Eye (tissue), 1 donor: ENCODE results near the gene RAPSN.
A peak's percentile ranks its signal among the peaks of the same experiment; 100 is the strongest.

Source experiments
- DNase-seq: peaks from one replicate; pipeline ENCODE4 v3.0.0-alpha.2; 2015

Gene RAPSN

DNA sequence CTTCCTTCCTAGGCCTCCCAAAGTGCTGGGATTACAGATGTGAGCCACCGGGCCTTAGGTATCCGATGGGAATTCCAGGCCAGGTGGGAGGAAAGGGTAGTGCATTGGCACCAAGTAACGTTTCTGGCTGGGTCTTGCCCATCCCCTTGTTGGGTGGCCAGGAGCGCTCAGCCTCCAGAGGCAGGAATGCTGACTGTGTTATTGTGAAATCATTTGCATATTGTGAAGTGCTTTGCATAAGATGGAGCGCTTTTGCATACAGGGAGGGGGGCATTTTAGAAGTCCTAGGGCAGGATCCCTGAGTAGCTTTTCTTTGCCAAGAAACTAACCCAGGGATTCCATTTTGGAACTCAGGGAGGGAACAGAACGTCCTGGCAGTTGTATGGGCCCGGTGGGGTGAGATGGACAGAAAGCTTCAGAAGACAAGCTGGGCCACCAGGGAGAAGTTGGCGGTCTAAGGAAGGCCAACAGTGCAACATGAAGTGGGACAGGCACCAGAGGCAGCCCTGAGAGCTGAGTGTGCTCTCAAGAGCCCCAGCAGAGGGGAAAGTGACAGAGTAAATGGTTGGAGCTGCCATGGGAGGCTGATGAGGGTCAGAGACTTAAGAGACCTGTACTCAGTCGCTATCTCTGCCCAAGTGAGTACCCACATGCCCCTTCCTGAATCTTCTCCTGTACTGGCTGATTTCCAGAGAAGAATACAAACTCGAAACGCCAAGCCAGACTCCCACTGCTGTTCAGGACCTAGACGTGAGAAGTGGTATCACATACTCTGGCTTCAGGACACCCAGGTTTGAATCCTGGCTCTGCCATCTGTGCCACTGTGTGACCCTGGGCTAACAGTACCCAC is 41.8 kb downstream of the RAPSN start:
- no peak for DNase-seq

DNA sequence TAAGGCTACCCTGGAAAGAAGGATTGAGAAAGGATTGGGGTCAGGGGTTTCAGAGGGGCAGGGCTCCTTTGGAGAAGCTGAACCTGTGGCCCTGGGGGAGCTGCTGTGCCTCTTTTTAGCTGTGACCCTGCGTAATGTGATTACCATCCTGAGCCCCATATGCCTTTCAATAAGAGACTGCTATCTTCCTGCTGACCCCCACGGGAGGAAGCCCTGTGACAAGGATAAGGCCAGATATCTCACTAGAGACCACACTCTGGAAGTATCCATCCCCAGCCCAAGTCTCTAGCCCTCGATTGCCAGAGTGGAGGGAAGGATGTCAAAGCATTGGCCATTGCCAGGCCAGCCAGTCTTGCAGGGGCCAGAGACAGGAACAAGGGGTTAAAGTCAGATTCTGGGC is 45.4 kb downstream of the RAPSN start:
- no peak for DNase-seq

DNA sequence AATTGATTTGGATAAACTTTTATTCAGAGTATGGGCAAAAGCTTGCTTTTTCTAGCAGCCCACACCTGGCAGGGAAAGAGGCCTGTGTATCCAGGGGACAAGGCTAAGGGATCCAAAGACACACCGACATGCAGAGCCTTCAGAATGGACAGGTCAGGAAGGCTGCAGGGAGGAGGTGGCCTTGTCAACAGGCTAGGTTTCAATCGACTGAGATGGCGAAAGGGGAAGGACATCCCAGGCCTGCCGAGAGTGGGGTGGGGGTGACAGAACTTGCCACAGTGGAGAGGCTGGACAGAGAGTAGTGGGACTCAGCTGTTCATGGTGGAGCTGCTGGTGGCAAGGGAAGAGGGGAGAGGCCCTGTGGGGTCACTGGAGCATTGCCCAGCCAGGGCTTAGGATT is 45.8 kb downstream of the RAPSN start:
- no peak for DNase-seq

DNA sequence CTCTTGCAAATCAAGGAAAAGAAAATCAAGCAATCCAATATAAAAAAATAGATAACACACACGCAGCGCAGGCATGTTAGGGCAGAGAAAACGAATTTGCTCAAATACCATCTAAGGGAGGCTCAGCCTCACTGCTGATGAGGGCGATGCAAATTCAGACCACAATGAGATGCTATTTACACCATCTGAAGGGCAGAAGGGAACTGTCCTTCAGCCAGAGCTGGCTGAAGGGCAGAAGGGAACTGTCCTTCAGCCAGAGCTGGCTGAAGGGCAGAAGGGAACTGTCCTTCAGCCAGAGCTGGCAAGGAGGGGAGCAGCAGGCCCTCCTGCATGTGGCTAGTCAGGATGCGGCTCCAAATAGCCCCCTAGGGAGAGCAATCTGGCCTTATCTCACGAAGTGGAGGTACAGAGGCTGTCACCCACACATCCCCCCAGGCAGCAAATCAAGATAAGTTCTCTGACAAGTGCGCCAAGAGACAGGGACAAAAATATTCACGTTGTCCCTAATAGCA is 48.1 kb downstream of the RAPSN start:
- DNase-seq: no peak

DNA sequence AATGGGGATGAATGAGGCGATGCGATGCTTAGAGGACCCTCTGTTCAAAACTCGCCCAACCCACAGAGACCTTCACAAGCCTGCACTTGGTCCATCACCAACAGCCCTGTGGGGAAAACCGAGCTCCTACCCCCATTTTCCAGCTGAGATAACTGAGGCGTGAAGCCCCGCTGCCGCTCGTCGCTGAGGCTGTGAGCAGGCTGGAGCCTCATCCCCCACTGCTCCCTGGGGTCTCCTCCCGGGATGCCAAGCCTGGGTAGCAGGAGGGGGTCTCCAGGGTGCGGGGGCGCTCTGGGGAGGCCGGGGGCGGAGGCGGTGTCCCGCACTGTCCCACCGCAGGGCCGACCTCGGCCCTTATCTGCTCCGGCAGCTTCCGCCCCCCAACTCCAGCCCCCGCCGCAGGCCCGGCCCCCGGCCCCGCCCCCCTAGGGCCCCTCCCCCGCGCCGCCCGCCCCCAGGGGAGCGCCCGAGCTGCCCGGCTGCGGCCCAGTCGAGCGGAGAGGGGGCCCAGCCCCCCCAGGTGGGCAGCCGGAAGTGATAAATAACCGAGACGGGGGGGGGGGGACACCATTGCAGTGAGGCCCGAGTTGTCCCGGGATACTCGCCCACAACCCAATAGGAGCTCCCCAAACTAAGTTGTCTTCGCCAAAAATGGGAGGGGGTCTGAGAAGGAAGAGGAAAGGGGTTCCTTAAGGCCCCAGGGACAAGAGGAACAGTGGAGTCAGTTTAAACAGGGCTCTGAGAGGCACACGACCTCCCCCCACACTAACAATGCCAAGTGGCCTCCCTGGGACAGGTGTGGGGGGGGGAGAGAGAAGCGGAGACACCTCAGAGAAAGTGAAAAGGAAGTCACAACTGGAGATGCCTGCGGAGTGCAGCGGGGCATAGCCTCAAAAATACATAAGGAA is 48.8 kb downstream of the RAPSN start:
- DNase-seq: peak; percentile 66

DNA sequence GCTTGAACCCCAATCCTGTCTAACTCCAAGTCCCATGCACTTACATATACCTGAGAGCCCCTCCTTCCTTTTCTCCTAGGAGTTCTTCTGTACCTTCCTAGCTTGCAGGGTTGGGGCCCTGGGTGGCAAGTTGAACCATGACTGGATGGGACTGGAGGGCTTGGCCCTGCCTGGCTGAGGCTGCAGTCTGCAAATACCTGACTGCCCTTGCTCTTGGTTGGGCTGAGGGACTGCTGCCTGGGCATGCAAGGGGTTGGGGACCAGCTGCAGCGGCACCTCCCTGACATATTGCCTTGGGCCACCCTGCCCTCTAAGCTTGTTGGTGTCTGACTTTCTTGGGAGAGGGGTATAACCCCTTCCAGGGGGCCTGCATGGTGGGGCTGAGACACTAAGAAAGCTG is 50.4 kb downstream of the RAPSN start:
- no peak for DNase-seq

DNA sequence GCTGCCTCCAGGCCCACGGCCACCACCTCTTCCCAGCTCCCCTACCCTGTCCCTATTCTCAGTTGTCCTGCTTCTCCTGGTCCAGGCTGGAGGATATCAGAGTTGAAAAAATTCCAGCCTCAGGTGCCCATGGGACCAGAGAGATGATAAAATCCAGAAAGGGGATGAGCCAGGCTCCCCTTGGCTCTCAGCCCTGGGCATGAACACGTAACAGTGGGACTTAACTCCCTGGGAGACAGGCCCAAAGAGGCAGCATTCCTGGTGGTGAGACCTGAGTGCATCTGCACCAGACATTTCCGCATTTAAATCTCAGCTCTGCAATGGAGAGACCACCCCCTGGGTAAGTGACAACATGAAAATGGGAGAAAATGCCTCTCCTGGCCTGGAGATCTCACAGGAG is 50.9 kb downstream of the RAPSN start:
- no peak for DNase-seq

DNA sequence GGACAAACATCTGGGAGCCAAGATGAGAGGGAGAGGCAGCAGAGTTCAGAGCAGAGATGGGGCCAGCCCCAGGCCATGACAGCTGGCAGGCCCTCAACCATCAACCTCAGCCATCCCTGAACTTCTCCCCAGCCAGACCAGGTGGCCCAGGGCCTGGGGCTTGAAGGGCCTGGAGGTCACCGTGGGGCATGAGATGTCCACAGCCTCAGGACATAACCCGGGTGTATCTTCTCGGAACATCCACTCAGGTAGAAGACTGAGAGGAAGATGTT is 53.0 kb downstream of the RAPSN start:
- no peak for DNase-seq

DNA sequence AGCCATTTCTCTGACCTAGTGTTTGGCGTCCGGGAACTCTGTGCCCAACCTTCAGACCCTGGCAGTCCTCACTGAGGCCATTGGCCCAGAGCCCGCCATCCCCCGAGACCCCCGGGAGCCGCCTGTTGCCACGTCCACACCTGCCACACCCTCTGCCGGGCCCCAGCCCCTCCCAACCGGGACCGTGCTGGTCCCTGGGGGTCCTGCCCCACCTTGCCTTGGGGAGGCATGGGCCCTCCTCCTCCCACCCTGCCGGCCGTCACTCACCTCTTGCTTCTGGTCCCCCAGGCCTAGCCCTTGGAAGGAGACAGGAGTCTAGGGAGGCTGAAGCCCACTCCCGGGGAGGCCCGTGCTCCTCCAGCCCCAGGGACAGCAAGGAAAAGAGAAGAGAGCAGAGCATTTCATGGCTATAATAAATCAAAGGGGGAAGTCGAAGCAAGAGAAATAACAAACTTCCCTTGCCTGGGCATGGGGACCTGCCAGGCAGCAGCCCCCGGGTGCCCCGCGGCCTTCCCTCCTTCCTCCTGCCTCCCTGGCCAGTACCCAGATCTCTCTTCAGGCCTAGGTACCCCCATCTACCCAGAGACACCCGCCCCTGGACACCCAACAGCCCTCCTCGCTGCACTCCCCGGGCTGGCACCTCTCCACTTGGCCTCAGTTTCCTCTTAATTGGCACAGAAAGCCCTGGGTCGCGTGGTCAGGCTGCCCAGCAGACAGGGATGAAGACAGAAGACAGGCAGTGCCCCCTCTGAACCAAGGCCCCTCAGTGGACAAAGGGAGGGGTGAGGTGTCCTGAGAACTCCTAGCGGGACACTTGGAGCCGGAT is 53.5 kb downstream of the RAPSN start:
- no peak for DNase-seq

DNA sequence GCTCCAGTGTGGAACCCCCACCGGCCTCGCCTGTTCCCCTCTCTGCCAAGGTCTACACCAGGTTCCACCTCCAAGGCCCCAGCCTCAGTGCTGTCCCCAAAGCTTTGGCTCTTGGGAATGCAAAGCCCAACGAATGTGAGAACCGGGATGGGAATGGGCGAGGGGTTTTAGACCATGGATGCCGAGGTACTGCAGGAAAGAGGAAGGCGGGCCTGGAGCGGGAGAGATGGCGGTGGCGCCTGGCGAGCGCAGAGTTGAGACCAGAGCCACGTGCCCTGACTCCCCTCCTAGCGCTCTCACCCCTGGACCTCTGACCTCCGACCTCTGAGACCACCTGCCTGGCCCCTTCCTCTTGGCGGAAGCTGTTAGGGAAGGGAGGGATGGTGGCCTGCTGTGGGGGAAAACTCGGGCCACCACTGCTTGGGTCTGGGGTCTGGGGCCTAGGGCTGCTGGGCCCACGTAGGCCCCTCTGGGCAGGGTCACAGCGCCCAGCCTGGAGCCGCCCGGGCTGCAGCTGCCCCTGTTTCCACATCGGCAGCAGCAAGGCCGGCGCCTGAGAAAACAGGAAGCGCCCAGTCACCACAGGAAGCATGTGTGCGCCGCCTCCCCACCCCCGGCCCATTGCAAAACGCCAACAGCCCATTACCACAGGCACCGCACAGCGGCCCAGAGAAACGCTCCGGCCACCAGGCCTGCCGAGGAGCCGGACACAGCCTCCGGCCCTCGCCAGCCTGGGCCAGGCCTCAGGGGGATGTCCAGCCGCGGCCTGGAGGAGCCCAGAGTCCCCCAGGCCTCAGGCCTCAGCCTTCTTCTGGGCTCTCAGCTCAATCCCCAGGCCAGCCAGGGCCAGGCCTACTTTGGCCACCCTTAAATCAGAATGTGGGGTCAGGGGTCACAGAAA is 54.4 kb downstream of the RAPSN start:
- DNase-seq: no peak

DNA sequence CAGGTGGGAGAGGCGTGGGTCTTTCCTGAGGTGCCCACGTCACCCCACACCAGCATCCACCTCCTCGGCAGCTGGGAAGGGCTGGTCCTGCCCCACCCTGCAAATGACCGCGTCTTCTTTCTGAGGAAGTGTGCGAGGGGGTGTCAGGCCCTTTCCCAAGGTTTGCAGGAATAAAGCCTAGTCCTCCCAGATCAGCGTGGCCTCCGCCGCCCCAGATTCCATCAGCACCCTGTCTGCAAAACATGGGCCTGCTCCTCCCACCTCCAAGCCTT is 55.0 kb downstream of the RAPSN start:
- DNase-seq: no peak

DNA sequence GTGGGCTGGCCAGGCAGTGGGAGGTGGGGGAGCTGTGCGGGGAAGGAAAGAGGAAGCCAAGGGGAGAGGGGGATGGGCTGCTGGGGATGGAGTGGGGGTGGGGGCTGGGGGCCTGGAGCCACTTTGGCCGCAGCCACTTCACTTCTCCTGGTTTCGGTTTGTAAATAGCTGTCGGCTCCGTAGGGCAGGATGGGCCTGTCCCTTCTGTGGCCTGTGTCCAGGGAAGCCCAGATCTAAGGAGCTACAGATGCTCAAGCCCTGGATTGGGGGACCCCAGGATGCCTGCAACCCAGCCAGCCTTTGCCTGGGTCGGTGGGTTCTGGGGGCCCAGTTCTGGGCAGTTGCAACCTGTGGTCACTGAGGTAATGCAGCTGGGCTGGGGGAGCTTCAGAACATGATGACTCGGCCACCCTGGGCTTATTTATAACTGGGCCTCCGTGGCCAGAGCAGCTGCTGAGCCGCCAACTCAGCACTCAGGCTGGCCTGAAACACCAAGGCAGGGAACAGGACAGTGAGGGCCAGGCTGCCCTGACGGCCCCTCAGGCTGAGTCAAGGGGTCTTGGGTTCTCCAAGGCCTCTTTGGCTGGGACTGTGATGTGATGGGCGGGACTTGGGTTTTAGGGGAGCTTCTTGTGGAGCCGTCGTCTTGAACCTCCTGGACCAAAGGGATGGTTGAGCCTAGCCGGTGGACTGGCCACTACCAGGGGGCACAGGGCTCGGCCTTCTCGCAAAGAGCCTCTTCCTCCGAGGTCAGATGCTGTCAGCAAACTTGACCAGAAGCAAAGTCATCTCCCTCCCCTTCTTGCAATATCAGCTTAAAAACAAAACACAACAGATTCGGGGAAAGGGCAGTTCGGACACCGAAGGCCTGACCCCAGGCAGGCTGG is 55.5 kb downstream of the RAPSN start:
- DNase-seq: no peak

DNA sequence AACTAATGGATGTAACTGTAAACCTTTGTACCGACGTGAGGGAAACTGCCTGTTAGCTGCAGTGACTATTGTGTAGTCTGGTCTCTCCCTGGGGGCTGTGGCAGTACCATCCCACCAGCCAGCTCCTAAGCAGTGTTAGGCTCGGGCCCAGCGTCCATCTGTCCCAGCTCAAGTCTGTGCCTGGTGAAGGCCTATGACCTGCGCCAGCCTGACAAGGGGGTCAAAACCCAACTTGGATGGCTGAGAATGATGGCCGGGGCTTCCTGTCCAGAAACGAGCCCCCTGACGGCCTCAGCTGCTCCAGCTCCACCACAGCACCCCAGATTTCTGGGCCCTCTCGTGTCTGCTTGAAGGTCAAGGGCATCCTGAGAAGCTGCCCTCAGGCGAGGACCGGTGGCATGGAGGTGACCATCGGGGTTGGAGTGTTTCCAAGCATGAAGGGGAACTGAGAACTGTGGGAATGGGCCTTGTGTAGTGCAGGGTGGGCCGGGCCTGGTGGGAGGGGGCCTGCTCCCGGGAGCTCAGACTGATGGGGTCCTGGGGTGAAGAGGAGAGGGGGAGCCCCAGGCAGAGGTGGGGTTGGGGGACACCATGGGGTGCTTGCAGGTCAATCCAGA is 56.3 kb downstream of the RAPSN start:
- DNase-seq: no peak

DNA sequence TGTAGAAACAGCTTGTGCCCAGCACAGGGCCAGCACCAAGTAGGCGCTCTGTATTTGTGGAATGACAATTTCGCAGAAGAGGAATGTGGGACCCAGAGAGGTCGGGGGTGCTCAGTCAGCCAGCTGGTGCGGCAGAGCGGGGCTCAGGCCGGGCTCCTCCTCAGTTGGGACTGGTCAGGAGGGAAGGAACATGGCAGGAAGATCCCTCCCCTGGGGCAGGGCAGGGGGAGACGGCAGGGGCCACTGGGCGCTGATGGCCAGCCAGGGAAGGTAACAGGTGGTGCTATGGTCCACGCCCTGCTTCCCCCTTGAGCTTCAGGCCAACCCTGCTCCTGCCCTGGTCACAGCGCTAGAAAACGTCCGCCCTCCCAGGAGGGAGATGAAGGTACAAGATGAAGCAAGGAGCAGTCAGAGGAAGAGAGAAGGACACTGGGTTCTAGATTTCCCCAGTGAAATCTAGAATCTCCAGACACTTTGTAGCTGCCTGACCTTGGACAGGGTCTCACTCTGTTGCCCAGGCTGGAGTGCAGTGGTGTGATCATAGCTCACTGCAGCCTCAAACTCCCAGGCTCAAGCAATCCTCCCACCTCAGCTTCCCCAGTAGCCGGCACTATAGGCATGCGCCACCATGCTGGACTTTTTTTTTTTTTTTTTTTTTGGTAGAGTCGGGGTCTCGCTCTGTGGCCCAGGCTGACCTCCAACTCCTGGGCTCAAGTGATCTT is 57.1 kb downstream of the RAPSN start:
- DNase-seq: no peak

DNA sequence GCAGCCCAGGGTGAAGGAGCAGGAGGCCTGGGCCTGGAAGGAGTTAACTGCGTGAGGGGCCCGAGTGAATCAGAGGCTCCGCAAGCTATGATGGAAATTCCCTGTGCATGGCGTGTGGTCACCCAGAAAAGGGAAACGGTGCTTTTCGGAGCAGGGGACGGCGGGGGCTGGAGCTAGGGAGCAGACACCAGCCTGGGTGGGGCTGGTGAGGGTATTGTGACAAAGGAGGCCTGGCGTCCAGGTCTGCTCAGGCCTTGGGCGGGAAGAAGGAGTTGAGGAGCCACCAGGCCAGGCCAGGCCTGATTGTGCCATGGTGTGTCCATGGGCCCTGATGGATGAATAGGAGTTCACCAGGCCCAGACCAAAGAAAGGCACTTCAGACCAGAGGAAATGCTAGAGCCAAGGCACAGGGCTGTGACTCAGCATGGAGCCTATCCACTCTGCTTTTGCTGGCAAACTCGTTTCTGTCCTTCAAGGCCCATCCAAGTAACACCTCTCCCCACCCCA is 57.8 kb downstream of the RAPSN start:
- no peak for DNase-seq

DNA sequence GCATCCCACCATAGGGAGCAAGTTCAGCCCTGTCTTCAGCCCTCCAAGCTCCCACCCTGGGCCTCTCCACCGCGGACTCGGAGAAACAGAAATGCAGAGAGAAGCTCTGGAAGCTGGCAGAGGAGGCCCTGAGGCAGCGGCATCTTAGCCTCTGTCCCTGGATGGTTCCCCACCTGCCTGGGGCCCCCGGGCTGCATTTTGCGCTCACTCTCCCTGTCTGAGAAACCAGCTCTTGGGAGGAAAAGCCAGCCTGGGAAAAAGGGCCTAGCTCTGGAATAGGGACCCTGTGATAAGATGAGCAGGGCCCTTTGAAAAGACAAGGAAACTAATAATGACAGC is 58.5 kb downstream of the RAPSN start:
- no peak for DNase-seq

DNA sequence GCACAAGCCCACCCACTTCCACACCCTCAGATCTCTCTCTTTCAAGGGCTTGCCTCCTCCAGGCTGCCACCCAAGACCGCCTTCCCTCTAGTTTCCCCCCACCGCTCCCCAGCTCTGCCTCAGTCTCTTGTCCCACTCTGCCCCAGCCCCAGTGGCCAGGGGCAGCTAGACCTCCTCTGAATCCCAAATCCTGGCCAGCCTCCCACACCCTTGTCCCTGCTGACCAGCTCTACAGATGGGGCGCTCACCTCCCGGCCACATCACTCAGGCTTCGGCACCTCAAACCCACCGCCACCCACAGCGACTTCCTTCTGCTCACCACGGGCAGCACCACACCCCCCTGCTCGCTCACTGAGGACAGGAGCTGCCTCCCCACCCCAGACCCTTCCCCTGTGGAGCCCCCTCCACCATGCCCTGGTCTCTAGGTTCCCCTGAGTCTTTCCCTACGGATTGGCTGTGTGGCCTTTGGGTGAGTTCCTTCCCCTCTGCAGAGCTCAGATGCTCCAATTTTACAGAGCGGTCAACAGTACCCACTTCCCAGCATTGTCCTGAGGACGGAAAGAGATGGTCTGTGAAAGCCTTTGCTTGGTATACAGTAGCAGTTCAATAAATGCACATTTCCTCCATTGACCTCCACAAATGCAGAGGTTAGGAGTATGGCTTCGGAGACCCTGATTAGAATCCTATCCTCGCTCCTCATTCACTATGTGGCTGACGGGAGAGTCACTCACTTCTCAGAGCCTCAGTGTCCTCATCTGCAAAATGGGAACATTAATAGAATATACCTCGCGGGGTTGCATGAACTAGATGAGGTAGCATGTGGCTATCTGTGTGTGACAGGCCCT is 59.1 kb downstream of the RAPSN start:
- DNase-seq: no peak

DNA sequence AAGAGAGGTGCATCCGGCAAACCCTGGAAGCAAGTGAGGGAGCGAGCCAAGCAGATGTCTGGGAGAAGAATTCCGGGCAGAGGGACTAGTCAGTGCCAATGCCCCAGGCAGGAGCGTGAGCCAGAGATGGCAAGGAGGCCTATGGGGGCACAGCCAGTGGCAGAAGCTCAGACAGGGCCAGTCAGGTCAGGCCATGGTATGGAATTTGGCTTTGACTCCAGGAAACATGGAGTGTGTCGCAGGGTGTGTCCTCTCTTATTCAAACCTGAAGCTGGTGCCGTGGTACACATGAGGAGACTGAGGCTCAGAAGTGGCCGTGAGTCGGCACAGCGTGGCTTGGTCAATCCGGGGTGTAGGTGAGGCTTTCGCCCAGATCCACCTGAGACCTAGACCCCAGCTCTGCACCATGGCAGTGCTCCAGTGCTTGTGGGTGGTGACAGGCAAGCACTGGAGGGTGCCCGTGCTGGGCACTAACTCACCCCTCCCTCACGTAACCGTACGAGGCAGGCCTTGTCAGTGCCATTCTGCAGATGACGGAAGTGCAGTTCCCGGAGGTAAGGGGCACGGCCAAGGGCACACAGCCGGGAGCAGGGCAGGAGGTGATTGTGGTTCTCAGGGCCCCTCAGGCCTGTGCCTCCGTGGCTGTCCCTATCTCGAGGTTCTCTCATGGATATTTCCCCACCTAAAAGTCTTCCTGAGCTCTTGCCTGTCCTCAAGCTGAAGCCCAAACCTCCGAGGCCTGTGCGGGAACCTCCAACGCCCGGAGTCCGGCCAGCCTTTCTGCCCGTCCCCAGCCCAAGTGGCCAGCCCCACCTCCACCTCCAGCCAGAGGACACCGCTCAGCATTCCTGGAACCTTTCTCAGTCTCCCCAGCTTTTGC is 60.0 kb downstream of the RAPSN start:
- DNase-seq: no peak
